NOMO-1 treated with dmso at 0.1 percent for 144 hours (cell line): ENCODE measurements around the gene ZFP36L2.

Experiments
- DNase-seq: peaks from one replicate; lab custom pipeline; 2025; ENCODE audit not compliant: unreplicated experiment; lab: John Stamatoyannopoulos, UW

ZFP36L2 gene

DNA sequence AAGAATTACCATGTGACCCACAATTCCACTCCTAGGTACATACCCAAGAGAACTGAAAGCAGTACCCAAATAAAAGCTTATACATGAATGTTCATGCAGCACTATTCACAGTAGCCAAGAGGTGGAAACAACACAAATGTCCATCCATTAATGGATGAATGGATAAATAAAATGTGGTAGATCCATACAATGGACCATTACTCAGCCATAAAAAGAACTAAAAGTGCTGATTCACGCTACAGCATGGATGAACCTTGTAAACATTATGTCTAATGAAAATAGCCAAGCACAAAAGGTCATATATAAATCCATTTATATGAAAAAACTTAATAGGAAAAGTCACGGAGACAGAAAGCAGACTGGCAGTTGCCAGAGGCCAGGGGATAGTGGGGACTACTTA lies 23.6 kb upstream of the ZFP36L2 start:
- no peak for DNase-seq

DNA sequence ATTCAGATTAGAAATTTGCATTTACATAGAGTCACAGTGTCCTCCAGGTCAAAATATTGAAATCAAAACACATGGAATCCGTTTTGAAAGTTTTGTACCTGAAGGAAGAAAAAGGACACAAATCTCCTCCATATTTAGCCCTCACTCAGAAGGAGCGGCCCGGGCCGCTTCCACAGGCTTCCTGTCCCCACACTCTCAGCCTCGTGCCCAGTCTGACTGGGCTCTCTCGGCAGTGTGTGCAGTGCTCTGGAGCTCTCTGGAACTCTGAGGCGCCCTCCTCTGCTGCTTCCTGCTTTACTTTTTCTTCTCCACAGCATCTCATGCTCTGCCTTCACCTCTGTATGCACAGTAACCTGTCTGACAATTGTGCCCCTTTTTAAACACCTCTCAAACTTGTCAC lies 22.2 kb upstream of the ZFP36L2 start:
- no peak for DNase-seq

DNA sequence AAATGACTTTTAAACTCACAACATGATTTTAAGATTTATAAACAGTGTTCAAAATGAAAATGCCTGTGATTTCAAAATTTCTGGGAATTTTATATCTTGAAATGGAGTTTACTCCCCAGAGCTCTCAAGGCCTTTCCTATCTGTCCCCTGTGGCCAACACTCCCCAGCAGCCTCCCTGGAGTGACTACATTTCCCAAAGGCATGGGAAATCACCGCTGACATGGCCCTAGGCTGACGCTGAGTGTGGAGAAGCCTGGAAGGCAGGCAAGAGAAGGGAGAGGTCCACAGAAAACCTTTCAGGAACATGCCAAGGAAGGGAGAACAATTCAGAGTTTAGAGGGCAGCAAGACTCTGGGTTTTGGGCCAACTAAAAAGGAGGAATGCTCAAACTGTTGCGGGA lies 20.2 kb upstream of the ZFP36L2 start:
- no peak for DNase-seq

DNA sequence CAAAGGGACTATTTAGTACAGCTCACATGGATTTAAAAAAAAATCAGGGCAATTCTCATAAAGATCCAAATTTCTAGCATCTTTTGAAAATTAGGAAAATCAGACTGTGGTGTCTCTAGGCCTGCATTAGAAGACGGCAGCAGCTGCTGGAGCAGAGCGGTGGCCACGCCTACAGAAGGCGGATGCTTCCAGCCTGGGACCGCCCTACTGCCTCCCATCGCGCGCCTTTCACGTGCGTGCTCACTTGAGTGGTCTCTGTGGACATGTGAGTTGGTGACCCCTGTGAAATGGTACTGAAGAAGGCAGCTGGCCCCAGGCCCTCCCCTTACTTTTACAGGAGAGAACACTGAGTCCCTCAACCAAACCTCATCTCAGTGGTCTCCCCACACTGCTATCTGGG lies 15.2 kb upstream of the ZFP36L2 start:
- DNase-seq, result no peak

DNA sequence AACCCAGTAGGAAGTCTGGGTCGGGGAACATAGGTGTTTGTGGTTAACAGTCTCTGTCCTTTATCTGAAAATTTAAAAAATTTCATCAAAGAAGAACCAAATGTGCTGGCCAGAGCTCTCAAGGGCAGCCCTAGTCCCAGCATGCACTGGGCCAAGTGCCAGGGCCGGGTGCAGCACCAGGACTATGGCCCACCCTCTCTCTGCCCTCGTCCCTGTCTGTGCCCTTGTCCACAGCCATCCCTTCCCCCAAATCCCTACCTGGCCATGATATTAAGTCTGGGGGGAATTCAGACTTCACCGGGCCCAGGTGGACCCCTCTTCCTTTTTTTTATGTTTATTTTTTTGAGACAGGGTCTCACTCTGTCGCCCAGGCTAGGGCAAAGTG lies 14.4 kb upstream of the ZFP36L2 start:
- no peak for DNase-seq

DNA sequence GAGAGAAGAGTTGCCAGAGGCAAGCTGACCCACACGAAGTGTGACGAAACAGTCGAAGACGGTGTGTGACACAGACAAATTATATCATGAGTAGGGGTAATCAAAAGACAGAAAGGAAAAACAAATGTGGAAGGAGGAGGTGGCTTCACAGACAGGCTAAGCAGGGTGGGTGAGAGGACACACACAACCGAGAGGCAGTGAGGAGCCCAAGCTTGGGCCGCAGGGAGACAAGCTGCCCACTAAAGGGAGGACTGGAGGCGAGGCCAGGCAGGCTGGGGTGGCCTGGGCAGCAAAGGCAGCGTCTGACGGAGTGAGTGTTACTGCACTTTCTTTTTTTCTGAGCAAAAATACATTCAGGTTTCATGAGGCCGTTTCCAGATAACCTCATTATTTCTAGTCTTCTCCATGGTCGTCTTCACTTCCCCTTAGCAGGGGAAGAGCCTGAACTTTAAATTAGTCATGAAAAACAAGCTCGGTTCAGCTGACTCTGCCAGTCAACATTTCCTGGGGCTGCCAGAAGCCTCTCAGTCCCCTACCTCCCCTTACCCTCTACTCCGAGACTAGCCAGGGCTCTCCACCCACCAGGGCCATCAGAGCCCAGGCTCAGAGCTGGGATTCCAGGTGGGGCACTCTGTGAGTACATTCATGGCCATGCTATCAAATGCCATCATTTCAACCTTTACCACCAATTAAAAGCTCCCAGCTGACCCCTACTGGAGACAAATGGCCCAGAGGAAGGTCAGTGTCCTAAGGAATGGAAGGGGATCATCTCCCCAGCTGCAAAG lies 13.8 kb upstream of the ZFP36L2 start:
- peak; percentile 46 for DNase-seq

DNA sequence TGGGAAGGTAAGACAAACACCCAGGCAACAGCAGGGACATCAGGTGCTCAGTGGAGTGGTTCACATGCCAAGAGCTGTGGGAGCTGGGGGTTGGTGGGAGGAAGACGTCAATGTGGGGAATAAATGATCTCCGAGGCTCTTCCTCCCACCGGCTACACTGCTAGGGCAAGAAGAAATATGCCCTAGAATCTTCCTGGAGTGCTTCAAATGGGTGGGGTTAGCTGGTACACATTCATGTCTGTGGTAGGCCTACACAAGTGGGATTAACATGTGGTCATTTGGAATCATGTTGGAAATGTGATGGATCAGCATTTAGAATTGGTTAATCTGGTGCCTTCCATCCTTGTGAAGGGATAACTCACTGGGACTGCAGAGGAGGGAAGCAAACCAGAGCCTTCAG lies 12.4 kb upstream of the ZFP36L2 start:
- no peak for DNase-seq

DNA sequence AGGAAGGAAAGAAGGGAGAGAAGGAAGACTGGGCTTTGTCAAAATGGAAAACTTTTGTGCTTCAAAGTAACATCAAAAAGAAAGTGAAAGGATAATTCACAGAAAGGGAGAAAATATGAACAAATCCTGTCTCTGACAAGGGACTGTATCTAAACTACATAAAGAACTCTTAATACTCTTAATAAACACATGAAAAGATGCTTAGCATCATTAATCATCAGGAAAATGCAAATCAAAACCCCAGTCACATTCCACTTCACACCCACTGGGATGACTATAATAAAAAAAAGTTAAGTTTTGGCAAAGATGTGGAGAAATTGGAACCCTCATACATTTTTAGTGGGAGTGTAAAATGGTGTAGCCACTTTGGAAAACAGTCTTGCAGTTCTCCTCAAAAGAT lies 11.8 kb upstream of the ZFP36L2 start:
- no peak for DNase-seq

DNA sequence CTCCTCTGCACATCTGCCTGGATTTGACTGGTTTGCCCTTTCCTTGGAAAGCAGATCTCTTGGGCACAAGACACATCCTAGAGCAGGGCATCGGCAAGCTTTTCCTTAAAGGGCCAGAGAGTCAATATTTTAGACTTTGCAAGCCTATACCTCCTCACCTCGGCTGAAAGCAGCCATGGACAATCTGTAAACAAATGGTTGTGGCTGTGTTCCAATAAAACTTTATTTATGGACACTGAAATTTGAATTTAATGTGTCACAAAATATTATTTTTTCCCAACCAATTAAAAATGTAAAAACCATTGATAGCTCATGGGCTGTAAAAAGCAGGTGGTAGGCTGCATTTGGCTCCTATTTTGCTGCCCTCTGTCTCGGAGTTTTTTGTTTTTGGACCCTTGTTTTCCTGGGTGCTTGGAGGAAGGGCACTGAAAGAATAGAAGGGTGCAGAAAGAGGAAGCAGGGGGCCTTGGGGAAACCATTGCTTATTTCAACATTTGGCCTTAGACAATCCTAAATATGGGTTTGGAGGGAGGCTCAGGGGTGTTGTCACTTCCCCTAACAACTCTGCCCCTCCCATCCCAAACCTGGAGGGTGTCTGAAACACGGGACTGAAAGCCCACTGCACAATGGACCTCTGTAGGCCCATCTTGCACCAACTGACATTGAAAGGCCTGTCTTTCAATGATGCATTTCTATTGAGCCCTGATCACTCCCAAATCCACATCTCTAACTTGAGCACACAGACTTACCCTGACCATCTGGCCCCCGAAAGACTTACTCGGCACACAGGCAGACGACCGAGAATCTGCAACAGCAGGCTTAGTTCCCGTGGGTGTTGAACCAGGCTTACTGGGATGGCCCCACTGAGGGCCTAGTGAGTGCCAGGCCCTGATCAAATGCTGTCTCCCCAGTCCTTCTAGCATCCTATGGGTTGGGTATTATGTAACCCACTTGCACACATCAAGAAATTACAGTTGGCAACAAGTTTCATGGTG lies 7.1 kb upstream of the ZFP36L2 start:
- peak; percentile 66 for DNase-seq

DNA sequence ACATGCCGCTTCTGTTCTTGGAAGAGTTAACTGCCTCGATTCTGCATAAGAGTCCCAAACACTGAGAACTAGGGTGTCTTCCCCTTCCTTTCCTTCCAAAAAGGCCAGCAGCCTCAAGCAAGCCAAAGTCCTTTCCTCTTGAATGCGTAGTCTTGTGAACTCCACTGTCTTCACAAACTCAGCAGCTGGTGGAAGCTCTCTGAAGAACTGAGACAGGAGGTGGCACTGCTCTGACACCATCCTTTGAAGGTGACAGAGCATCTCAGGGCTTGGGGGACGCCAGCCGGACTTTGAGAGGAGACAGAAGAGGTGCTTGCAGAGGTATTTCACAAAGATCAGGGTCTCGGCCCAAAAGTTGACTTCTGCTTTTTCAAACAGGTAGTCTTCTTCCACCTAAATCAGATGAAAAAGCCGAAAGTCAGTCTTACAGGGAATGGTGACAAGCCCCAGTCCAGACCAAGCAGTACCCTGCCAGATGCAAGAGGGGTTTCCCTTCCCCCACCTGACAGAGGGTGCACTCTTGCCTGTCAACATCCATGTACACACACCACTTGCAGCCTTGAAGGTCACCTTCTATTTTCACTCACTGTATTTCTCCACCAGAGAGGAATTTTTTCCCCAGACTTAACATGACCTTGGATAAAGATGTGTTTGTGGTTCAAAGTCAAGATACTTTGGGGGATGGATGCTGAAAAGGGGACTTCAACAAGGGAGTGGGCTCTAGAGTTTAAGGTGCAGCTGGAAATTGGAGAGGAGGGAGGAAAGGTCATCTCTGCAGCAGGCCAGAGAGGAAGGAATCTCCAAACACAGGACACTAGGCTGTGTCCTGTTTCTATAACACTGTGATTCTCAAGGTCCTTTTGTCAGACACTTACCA lies 4.8 kb upstream of the ZFP36L2 start:
- peak; percentile 59 for DNase-seq

DNA sequence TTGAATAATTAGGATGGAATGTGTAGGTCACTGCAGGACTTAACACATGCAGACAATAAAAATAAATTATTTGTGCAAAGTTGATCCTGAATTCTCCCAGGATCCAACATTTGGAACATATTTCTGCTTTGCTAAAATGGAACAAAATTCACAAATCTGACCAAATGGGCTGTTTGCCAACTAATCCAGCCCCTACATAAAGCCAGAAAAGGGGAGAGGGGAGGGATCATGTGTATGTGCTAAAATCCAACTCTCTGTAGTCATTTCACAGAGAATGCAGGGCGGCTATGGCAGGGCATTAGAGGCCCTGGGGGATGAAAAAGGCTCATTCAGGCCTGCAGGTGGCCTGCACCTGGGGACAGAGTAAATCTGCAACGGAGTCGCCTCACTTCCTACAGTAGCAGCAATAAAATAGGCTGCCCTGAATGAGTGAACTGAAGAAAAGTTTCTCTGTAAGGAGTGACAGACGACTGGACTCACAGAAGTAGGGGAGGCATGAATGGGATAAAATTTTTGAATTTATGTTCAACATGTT lies 4.0 kb upstream of the ZFP36L2 start:
- DNase-seq, result no peak

DNA sequence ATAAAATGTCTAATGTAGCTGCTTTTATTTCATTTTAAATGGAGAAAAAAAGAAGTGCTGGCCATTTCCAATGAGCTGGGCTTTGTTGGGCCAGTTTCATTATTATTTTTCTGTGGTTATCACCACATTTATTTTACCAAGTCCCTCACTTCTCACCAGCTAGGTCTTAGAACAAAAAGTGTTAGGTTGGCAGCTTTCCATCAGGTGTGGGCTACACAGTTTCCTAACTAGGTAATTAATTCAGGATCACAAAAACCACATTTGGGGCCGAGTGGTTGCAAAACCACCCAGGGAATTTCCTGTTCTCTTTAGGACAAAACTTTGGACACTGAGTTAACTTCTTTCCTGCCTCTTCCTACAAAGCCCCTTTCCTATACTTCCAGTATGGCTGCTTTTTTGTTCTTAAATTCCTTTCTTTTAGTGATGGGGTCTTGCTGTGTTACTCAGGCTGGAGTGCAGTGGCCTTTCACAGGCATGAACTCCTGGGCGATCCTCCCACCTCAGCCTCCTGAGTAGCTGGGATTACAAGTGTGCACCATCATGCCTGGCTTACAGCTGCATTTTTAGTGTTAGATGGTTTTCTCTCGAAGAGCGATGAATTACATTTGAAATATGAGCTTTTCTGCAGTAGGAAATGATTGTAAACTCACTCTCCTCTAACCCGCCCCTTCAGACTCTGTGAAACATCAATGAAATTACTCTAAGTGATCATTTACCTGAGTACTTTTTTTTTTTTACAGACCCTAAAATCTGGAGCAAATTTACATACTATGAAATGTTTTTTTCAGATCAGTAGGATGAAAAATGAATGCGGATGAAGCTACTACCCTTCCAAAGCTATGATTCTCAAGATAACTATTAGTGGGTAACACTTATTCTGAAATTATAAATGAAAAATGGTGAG lies 2.6 kb upstream of the ZFP36L2 start:
- DNase-seq, result no peak

DNA sequence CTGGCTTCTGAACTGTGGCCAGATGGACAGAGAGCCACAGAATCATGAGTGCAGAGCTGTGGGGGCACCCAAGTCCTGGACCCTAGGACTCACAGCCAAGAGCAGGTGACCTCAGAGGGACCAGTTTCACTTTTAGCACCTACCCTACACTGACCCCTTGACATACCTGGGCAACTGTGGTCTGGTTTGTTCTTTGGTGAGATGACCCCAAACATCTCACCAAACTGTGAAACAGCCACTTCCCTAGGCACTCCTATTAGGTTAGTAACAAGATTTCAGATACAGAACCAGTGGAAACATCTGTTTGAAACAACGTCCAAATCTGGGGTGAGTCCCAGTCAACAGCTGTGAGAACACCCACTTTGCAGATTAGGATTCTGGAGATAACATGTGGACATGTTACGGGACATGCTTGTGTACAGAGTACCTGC lies 1.9 kb upstream of the ZFP36L2 start:
- DNase-seq, result no peak

DNA sequence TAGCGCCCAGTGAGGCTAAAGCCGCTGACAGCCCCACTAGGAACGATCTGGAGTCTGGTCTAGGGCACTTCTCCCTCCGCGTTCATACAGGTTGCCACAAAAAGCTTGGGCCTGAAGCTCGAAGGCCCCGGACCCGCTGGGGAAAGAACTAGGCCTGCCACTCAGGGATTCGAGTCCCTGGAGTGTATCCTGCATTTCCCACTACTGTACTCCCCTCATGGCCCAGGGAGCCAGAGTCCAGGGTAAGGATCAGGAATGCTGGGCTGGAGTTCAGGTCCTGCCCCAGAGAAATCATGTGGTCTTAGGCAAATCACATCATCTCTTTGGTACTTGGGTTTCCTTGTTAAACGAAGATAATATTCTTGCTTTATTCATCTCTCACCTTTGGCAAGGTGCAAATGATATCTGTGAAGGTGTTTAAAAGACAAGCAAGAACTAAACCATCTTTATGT lies 1.4 kb upstream of the ZFP36L2 start:
- peak; percentile 79 for DNase-seq

DNA sequence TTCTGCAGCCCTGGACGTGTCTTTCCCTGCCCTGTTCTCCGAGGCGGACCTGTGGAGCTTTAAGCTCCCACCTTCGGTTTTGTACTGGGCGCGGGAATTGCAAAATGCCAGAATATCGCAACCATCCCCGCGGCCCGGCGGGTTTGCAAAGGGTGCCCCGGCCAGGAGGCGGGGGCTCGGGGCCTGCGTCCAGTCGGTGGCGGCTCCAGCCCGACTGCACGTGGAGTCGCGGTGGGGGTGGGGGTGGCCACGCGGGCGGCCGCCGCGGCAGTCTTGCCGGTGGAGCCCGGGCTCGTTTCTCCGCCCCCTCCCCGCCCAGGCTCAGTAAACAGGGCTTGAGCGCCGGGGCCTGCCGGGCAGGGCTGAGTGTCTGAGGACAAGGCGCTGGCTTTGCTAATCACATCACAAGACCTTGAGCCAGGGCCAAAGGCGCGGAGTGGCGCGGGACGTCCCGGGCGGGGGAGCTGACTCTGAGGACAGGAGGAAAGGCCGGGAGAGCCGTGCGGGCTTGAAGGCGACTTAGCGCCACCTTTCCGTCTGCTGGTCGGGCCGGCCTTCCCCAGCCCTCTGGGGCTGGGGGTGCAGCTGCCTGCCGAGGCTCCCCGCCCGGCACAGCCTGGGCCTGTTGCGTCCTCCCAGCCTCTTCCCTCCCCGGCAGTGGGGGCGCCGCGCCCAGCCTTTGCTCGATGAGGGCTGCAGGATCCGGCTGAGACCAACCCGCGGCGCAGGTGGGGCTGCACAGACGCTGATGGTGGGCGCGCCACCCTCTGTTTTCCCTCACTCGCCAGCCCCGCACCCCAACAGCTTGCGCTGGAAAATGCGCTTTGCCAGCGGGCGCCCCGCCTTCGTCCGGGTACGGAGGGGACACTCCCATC lies 786 bp upstream of the ZFP36L2 start:
- peak; percentile 51 for DNase-seq

DNA sequence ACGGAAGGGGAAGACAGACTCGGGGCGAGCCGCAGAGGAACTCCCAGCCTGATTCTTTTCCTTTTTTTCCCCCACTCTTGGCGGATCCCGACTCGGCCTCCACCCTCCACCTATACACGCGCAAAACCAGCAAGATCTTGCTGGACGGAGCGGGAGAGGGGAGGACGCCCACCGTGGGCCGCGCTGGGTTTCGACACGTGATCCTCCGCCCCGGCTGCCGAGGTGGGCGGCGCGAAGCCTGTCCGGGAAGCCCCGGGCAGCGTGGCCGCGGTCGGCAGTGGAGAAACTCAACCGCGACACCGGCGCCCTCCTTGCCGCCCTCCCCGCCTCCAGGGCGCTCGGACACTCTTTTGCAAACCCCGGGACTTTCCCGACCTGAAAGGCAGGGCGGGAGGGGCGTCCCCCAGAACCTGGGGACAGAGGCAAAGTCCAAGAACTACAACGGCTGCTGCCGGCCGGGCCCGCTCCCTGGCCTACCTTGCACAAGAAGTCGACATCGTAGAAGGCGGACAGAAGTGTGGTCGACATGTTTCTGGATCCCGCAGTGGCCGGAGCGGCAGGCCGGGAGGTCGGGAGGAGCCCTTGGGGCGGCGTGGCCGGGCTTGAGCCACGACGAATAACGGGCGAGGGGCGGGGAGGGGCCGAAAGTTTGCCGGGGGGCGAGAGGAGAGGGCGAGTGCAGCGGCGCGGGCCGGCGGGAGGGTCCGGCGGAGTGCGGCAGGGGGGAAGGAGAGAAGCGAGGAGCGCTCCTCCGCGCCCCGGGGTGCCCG lies 433 bp downstream of the ZFP36L2 start:
- peak; percentile 38 for DNase-seq

DNA sequence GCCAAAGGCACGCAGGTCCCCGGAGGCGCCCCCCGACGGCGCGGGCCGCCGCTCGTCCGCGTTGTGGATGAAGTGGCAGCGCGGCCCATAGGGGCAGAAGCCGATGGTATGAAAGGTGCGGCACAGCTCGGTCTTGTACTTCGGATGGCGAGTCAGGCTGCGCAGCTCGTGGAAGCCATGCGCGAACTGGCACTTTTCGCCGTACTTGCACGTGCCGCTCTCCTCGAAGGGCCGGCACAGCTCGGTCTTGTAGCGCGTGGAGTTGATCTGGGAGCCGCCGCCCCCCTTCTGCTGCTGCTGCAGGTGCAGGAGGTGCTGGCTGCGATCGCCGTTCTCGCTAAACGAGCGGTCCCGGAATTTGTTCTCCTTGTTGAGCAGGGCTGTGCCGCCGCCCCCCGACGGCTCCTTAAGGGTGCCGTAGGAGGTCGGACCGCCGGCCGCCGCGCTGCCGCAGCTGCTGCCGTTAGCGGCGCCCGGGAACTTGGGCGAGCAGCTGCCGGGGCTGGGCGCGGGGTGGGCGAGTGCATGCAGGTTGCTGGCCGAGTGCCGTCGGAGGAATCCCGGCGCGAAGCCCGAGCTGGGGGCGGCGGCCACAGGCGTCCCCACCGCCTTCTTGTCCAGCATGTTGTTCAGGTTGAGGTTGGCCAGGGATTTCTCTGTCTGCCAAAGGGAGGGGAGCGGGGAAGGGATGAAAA lies 1.2 kb downstream of the ZFP36L2 start:
- DNase-seq, result no peak
